H1 (cell line): ENCODE results near the gene OTUD3. TPM values are rescaled to one million over a fixed set of nuclear protein-coding genes. Genes with fewer than 3 reads are reported as not detected.

ENCODE experiments used
- CTCF ChIA-PET: fragments of 300-600 bp; sonication (Branson Sonifier 250); formaldehyde crosslinking; loops from one replicate; lab custom pipeline; 2021; ENCODE audit not compliant: partially characterized antibody; lab: Charles Lee
- POLR2A ChIA-PET: fragments of 300-600 bp; sonication (Branson Sonifier 250); formaldehyde crosslinking; loops from one replicate; lab custom pipeline; 2021; ENCODE audit warnings: inconsistent platforms; ENCODE audit not compliant: partially characterized antibody; lab: Charles Lee
- DNase-seq, 2 experiments: peaks; one replicate each; pipeline versions ENCODE4 v3.0.0 to v3.0.0-alpha.2; 2010 to 2022; ENCODE audit warnings: low spot score in 2 of 2, low read depth in 1 of 2, mixed read lengths in 1 of 2
- FAIRE-seq: peaks from 2 replicates; lab custom pipeline; 2011; peaks lifted over from hg19 to GRCh38; lab: Jason Lieb, UNC
- H2AFZ ChIP-seq: 2 replicates; pipeline ENCODE4 v1.8.1; 2012; ENCODE audit warnings: low read length, inconsistent platforms
- H2AK5ac ChIP-seq: 2 replicates; pipeline ENCODE4 v1.6.1; 2013; ENCODE audit warnings: low read depth, low read length
- H2BK120ac ChIP-seq: replicated peaks from 2 replicates; pipeline ENCODE3; 2013; ENCODE audit warnings: low read depth, low read length, inconsistent platforms
- H2BK12ac ChIP-seq: 2 replicates; pipeline ENCODE4 v1.6.1; 2013; ENCODE audit warnings: low read depth, low read length
- H2BK15ac ChIP-seq: 2 replicates; pipeline ENCODE4 v1.6.1; 2013; ENCODE audit warnings: low read length
- H2BK20ac ChIP-seq: 2 replicates; pipeline ENCODE4 v1.6.1; 2013; ENCODE audit warnings: low read length
- H2BK5ac ChIP-seq: 2 replicates; pipeline ENCODE4 v1.6.1; 2013; ENCODE audit warnings: low read depth, low read length
- H3K14ac ChIP-seq: 2 replicates; pipeline ENCODE4 v1.6.1; 2013; ENCODE audit warnings: inconsistent platforms; ENCODE audit not compliant: insufficient read length
- H3K18ac ChIP-seq: 2 replicates; pipeline ENCODE4 v1.6.1; 2013; ENCODE audit warnings: low read length; ENCODE audit errors: extremely low read depth
- H3K23ac ChIP-seq: 2 replicates; pipeline ENCODE4 v1.6.1; 2013; ENCODE audit warnings: inconsistent platforms; ENCODE audit not compliant: insufficient read length
- H3K23me2 ChIP-seq: 2 replicates; pipeline ENCODE4 v1.6.1; 2013; ENCODE audit warnings: low read depth, low read length
- H3K27ac ChIP-seq: 2 replicates; pipeline ENCODE4 v1.6.1; 2011; ENCODE audit warnings: low read depth, low read length, inconsistent platforms
- H3K27me3 ChIP-seq, 4 experiments: replicated peaks in 1 of 4; 1 replicate in 1 of 4; 2 replicates in 3 of 4; pipeline versions ENCODE4 v1.6.1 to v1.8.1; 2011 to 2013; ENCODE audit warnings: low read length in 3 of 4, mild to moderate bottlenecking in 3 of 4, inconsistent platforms in 2 of 4, mixed read lengths in 2 of 4, moderate library complexity in 1 of 4; ENCODE audit not compliant: control insufficient read depth in 3 of 4, insufficient read depth in 3 of 4; ENCODE audit errors: extremely low read depth in 1 of 4
- H3K36me3 ChIP-seq, 4 experiments: 2 replicates each; pipeline versions ENCODE4 v1.6.1 to v1.8.1; 2011 to 2013; ENCODE audit warnings: mild to moderate bottlenecking in 4 of 4, low read length in 3 of 4, moderate library complexity in 2 of 4, control low read depth in 1 of 4, inconsistent platforms in 1 of 4; ENCODE audit not compliant: insufficient read depth in 4 of 4, control insufficient read depth in 2 of 4
- H3K4ac ChIP-seq: replicated peaks from 2 replicates; pipeline ENCODE3; 2013; ENCODE audit warnings: low read length, low read depth, mixed read lengths, inconsistent platforms; ENCODE audit not compliant: insufficient read length
- H3K4me1 ChIP-seq, 4 experiments: replicated peaks in 1 of 4; 1 replicate in 1 of 4; 2 replicates in 3 of 4; pipeline versions ENCODE4 v1.6.1 to v1.8.1; 2011 to 2013; ENCODE audit warnings: low read length in 3 of 4, inconsistent platforms in 2 of 4, mixed read lengths in 1 of 4; ENCODE audit not compliant: insufficient read depth in 4 of 4, control insufficient read depth in 3 of 4
- H3K4me2 ChIP-seq, 2 experiments: 2 replicates each; pipeline versions ENCODE4 v1.6.1 to v1.8.1; 2011 to 2013; ENCODE audit warnings: low read depth in 2 of 2, low read length in 2 of 2, control low read depth in 1 of 2, inconsistent platforms in 1 of 2, mild to moderate bottlenecking in 1 of 2; ENCODE audit not compliant: insufficient read depth in 1 of 2
- H3K4me3 ChIP-seq, 4 experiments: fragments of 200-600, 300-600 bp in 1 of 4; sonication (generic), shearing (Covaris generic), sonication (Bioruptor Twin) in 1 of 4; 2 replicates each; pipeline versions ENCODE4 v1.5.1 to v1.8.1; 2011 to 2016; ENCODE audit warnings: low read length in 4 of 4, low read depth in 3 of 4, control low read depth in 2 of 4, inconsistent platforms in 2 of 4, mild to moderate bottlenecking in 2 of 4, mixed read lengths in 1 of 4, moderate library complexity in 1 of 4; ENCODE audit not compliant: insufficient read depth in 2 of 4; ENCODE audit errors: extremely low read depth in 1 of 4
- H3K56ac ChIP-seq: replicated peaks from 2 replicates; pipeline ENCODE3; 2013; ENCODE audit warnings: low read depth, mild to moderate bottlenecking, mixed read lengths, low read length, inconsistent platforms; ENCODE audit not compliant: insufficient read length
- H3K79me1 ChIP-seq: 2 replicates; pipeline ENCODE4 v1.6.1; 2013; ENCODE audit warnings: low read depth, low read length, control low read depth
- H3K79me2 ChIP-seq, 2 experiments: 2 replicates each; pipeline versions ENCODE4 v1.6.1 to v1.8.1; 2012 to 2013; ENCODE audit warnings: low read length in 2 of 2, mild to moderate bottlenecking in 2 of 2, inconsistent platforms in 1 of 2; ENCODE audit not compliant: insufficient read depth in 2 of 2, control insufficient read depth in 1 of 2
- H3K9ac ChIP-seq, 4 experiments: replicated peaks in 1 of 4; 1 replicate in 1 of 4; 2 replicates in 3 of 4; pipeline versions ENCODE4 v1.6.1 to v1.8.1; 2011 to 2013; ENCODE audit warnings: low read depth in 3 of 4, low read length in 3 of 4, control low read depth in 2 of 4, mild to moderate bottlenecking in 2 of 4, moderate library complexity in 2 of 4, inconsistent platforms in 1 of 4; ENCODE audit errors: extremely low read depth in 1 of 4
- H3K9me3 ChIP-seq, 2 experiments: 2 replicates each; pipeline versions ENCODE4 v1.6.1 to v1.8.1; 2012 to 2013; ENCODE audit warnings: mild to moderate bottlenecking in 2 of 2, moderate library complexity in 2 of 2, control low read depth in 1 of 2, inconsistent platforms in 1 of 2, low read depth in 1 of 2, low read length in 1 of 2, mixed read lengths in 1 of 2; ENCODE audit not compliant: insufficient read depth in 2 of 2
- H4K20me1 ChIP-seq, 2 experiments: replicated peaks in 1 of 2; 2 replicates each; pipeline versions ENCODE3 to v1.8.1; 2011 to 2013; ENCODE audit warnings: inconsistent platforms in 2 of 2, low read length in 2 of 2, mild to moderate bottlenecking in 1 of 2; ENCODE audit not compliant: insufficient read depth in 2 of 2, control insufficient read depth in 1 of 2
- H4K5ac ChIP-seq: 2 replicates; pipeline ENCODE4 v1.6.1; 2013; ENCODE audit warnings: low read length, low read depth, mixed read lengths, inconsistent platforms; ENCODE audit not compliant: insufficient read length
- H4K8ac ChIP-seq: 2 replicates; pipeline ENCODE4 v1.8.0; 2013; ENCODE audit warnings: mild to moderate bottlenecking, moderate library complexity, low read length, inconsistent platforms; ENCODE audit not compliant: insufficient read depth; ENCODE audit errors: extremely low read depth
- H4K91ac ChIP-seq: replicated peaks from 2 replicates; pipeline ENCODE3; 2013; ENCODE audit warnings: low read length, mixed read lengths, inconsistent platforms; ENCODE audit not compliant: insufficient read length
- ATF2 ChIP-seq: IDR thresholded peaks from 2 replicates; pipeline ENCODE4 v1.6.1; 2012; ENCODE audit warnings: low read length, inconsistent platforms
- CHD2 ChIP-seq: IDR thresholded peaks from 2 replicates; pipeline ENCODE4 v1.6.1; 2012; ENCODE audit warnings: low read length, improper control_type of control experiment
- GTF2F1 ChIP-seq: IDR thresholded peaks from 2 replicates; pipeline ENCODE4 v1.6.1; 2012; ENCODE audit warnings: low read depth, low read length, improper control_type of control experiment, borderline replicate concordance
- MAX ChIP-seq: IDR thresholded peaks from 2 replicates; pipeline ENCODE4 v1.6.1; 2012; ENCODE audit warnings: inconsistent platforms
- RAD21 ChIP-seq, 2 experiments: IDR thresholded peaks in 1 of 2; conservative IDR thresholded peaks in 1 of 2; 2 replicates each; pipeline ENCODE4 v1.6.1; 2011; ENCODE audit warnings: low read depth in 2 of 2, low read length in 2 of 2, improper control_type of control experiment in 1 of 2, inconsistent platforms in 1 of 2, mild to moderate bottlenecking in 1 of 2, moderate library complexity in 1 of 2
- SAP30 ChIP-seq: fragments of 300-600 bp; sonication (generic); IDR thresholded peaks from 2 replicates; pipeline ENCODE4 v1.7.1; 2012; ENCODE audit warnings: low read length, moderate library complexity, mild to moderate bottlenecking, inconsistent platforms; ENCODE audit not compliant: insufficient read depth, insufficient replicate concordance
- SP1 ChIP-seq: IDR thresholded peaks from 2 replicates; pipeline ENCODE4 v1.6.1; 2011; ENCODE audit warnings: low read depth, low read length
- SRF ChIP-seq: IDR thresholded peaks from 2 replicates; pipeline ENCODE4 v1.6.1; 2011; ENCODE audit warnings: mild to moderate bottlenecking, low read depth, low read length, moderate library complexity
- TAF7 ChIP-seq: optimal IDR thresholded peaks from 2 replicates; pipeline ENCODE3; 2011; ENCODE audit warnings: low read depth, mild to moderate bottlenecking, inconsistent platforms, low read length, moderate library complexity, borderline replicate concordance
- WGBS, 2 experiments: shearing (Covaris generic) in 1 of 2; methylation state at CpG; one replicate each; pipeline versions ENCODE4 v1.1.6 to v1.1.7; 2013 to 2015; ENCODE audit warnings: low lambda C conversion rate in 2 of 2, mixed read lengths in 2 of 2, inconsistent platforms in 1 of 2, low coverage in 1 of 2, missing lambda C conversion rate in 1 of 2; ENCODE audit not compliant: insufficient replicate concordance in 2 of 2, insufficient coverage in 1 of 2, insufficient read length in 1 of 2; ENCODE audit errors: extremely low coverage in 1 of 2, missing lambda C conversion rate in 1 of 2; 5-methylcytosine and 5-hydroxymethylcytosine counted together
- polyA plus RNA-seq, 7 experiments: library from polyadenylated mRNA; depleted of rRNA in 3 of 7; stranded (reverse) in 5 of 7; unstranded in 2 of 7; fragments of >200 nt in 5 of 7; fragments of 200-250 nt in 2 of 7; gene quantifications; 1 replicate in 5 of 7; 2 replicates in 1 of 7; 4 replicates in 1 of 7; pipeline versions ENCODE4 v1.2.1 to v1.2.3, GENCODE V29; 2011 to 2013; ENCODE audit warnings: missing spikeins in 2 of 7, mixed read lengths in 2 of 7
- total RNA-seq: library from RNA; stranded (reverse); fragmentation: NEBNext Ultra II Directional; extraction: Animal tissue kit (Norgen Biotek cat#: 25700); gene quantifications from 2 replicates; pipeline ENCODE4 v1.2.1, GENCODE V29; 2021
- TF ChIP-seq, protein P1 (sequence below): IDR thresholded peaks from 2 replicates; pipeline ENCODE4 v1.6.1; 2011; ENCODE audit warnings: low read depth, mild to moderate bottlenecking, low read length; ENCODE audit not compliant: insufficient read depth

OTUD3 gene
- total and polyA plus RNA-seq, 2 of the 8 experiments (the other 6 are each of a cell fraction or from before 2014, with no cell fraction given): 6.3 to 11.9 TPM

GRCh38 chr1:19942657-19943056, 60.5 kb downstream of the OTUD3 start:
- Histone ChIP-seq H3K36me3 (no peaks in the 10 kb centered on the region), H3K4ac (no peak overlapping the region), H2BK120ac (no peak overlapping the region), H4K8ac (no peak overlapping the region), H3K23me2 (no peaks in the 10 kb centered on the region; the same call in 1 of the 2 replicates), H2BK5ac (no peak overlapping the region), H3K9me3 (peaks cover 0 to 2% of the 10 kb centered on the region in 2 experiments; a peak in 1 of 4 replicates), H3K4me2 (no peak overlapping the region), H3K9ac (no peak overlapping the region), H3K4me3 (no peak overlapping the region), H3K4me1 (peaks cover 0 to 5% (median 0%) of the 10 kb centered on the region in 4 experiments; a peak in 1 of 7 replicates), H2AFZ (no peak overlapping the region), H4K5ac (no peak overlapping the region), H2AK5ac (no peak overlapping the region), H3K79me1 (no peaks in the 10 kb centered on the region), H4K20me1 (no peaks in the 10 kb centered on the region), H3K18ac (no peak overlapping the region), H3K14ac (no peak overlapping the region), H2BK20ac (no peak overlapping the region), H2BK15ac (no peak overlapping the region), H3K27ac (no peak overlapping the region), H3K27me3 (no peaks in the 10 kb centered on the region), H3K23ac (no peak overlapping the region), H2BK12ac (no peak overlapping the region), H3K79me2 (no peaks in the 10 kb centered on the region), H3K56ac (no peak overlapping the region), H4K91ac (no peak overlapping the region)
- ChIA-PET POLR2A (no interaction called here), CTCF (interaction anchor here (0.6 to 1.8 kb wide), 2 partner anchors 199 to 209 kb away, joined by 3 to 4 read pairs; no protein-coding TSS in a partner anchor)
- TF ChIP-seq SAP30: no peak
- no peak for TF ChIP-seq SP1
- TF ChIP-seq, protein P1, sequence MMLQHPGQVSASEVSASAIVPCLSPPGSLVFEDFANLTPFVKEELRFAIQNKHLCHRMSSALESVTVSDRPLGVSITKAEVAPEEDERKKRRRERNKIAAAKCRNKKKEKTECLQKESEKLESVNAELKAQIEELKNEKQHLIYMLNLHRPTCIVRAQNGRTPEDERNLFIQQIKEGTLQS: no peak
- no peak for TF ChIP-seq GTF2F1
- TF ChIP-seq CHD2: no peak
- TF ChIP-seq ATF2: no peak
- no peak for TF ChIP-seq SRF
- TF ChIP-seq MAX: no peak
- TF ChIP-seq RAD21 (IDR thresholded peaks at IDR 0.05 in 1 of 2, conservative IDR thresholded peaks at IDR 0.05 in 1 of 2; ENCODE audit: low read depth in 2 of 2, low read length in 2 of 2): no peak
- no peak for TF ChIP-seq TAF7
- FAIRE-seq (no peak), DNase-seq (no peak)
- WGBS, 2 experiments: 97% methylated on average over 2 of the region's 2 CpGs; no CpG with 5 or more reads in 1 of the 2 experiments
